ENCODE results near the gene RASSF1. TPM values are rescaled to one million over a fixed set of nuclear protein-coding genes. Genes with fewer than 3 reads are reported as not detected.

The RASSF1 gene
- total RNA-seq, 1 experiment from 2014 or later: 15.9 TPM

GRCh38 chr3:50294089-50294488 is 46.5 kb downstream of the RASSF1 start:
- intact Hi-C loops (cut with micrococcal nuclease; ENCODE audit: unreplicated experiment): no loop called here
- no peaks in the 10 kb centered on the region for H3K9me3 ChIP-seq (ENCODE audit: insufficient read depth, low read depth)
- no peaks in the 10 kb centered on the region for H3F3A ChIP-seq (ENCODE audit: insufficient read depth, low read depth)
- H3K79me2 ChIP-seq (ENCODE audit: low read depth): peaks cover 35% of the 10 kb centered on the region
- H3K4me1 ChIP-seq (replicated peaks; ENCODE audit: insufficient read depth): peaks cover 20% of the 10 kb centered on the region
- H3K27me3 ChIP-seq (ENCODE audit: insufficient read depth, low read depth): no peaks in the 10 kb centered on the region
- H3K27ac ChIP-seq: no peak overlapping the region
- CTCF ChIA-PET: no interaction called here
- BruUV-seq (replicated peaks): no TSS peak
- no peaks in the 10 kb centered on the region for H3K9me2 ChIP-seq (ENCODE audit: insufficient read depth)
- H3K36me3 ChIP-seq (ENCODE audit: low read depth): no peaks in the 10 kb centered on the region
- DNase-seq: no peak
- POLR2A ChIA-PET (ENCODE audit: unreplicated experiment): no interaction called here
- H3K4me2 ChIP-seq: no peak overlapping the region
- TF ChIP-seq EZH2 (IDR thresholded peaks at IDR 0.05; ENCODE audit: low read depth) (no peak), CTCF (conservative IDR thresholded peaks at IDR 0.05) (no peak)
- no peak overlapping the region for H2AFZ ChIP-seq
- H3K4me3 ChIP-seq: no peak overlapping the region
- no peaks in the 10 kb centered on the region for H4K20me1 ChIP-seq (ENCODE audit: insufficient read depth)

GRCh38 chr3:50293079-50293801 is 47.4 kb downstream of the RASSF1 start:
- CTCF ChIA-PET: no interaction called here
- no peaks in the 10 kb centered on the region for H3K9me3 ChIP-seq (ENCODE audit: insufficient read depth, low read depth)
- H3K4me3 ChIP-seq: peak overlapping the region; percentile 79
- no peaks in the 10 kb centered on the region for H4K20me1 ChIP-seq (ENCODE audit: insufficient read depth)
- peak overlapping the region; percentile 47; the same call in 1 of the 2 replicates for H3K27ac ChIP-seq
- H3K27me3 ChIP-seq (ENCODE audit: insufficient read depth, low read depth): no peaks in the 10 kb centered on the region
- POLR2A ChIA-PET (ENCODE audit: unreplicated experiment): no interaction called here
- peak overlapping the region; percentile 77; the same call in 1 of the 2 replicates for H2AFZ ChIP-seq
- intact Hi-C loops (cut with micrococcal nuclease; ENCODE audit: unreplicated experiment): no loop called here
- H3K4me2 ChIP-seq: peak overlapping the region; percentile 88
- H3K79me2 ChIP-seq (ENCODE audit: low read depth): peaks cover 28% of the 10 kb centered on the region
- peaks cover 16% of the 10 kb centered on the region for H3K4me1 ChIP-seq (replicated peaks; ENCODE audit: insufficient read depth)
- no peak for DNase-seq
- no peaks in the 10 kb centered on the region for H3K9me2 ChIP-seq (ENCODE audit: insufficient read depth)
- H3K36me3 ChIP-seq (ENCODE audit: low read depth): no peaks in the 10 kb centered on the region
- H3F3A ChIP-seq (ENCODE audit: insufficient read depth, low read depth): no peaks in the 10 kb centered on the region
- BruUV-seq (replicated peaks): no TSS peak
- TF ChIP-seq CTCF (conservative IDR thresholded peaks at IDR 0.05) (no peak), EZH2 (IDR thresholded peaks at IDR 0.05; ENCODE audit: low read depth) (no peak)

- ChIA-PET CTCF (interaction anchor here (0.6 to 0.9 kb wide), 2 partner anchors 28 to 29 kb away, joined by 3 to 10 read pairs; no protein-coding TSS in a partner anchor), POLR2A (ENCODE audit: unreplicated experiment) (interaction anchor here (0.5 to 1.2 kb wide), 4 partner anchors 24 to 57 kb away, joined by 5 to 9 read pairs (median 8); partner anchors contain the start of gene GNAI2)
- H3K27ac ChIP-seq: peak within 1 kb of the TSS; percentile 74
- TSS peak; percentile 93 for BruUV-seq (replicated peaks)
- H3F3A ChIP-seq (ENCODE audit: insufficient read depth, low read depth): no peaks in the 10 kb centered on the region
- no peaks in the 10 kb centered on the region for H3K9me2 ChIP-seq (ENCODE audit: insufficient read depth)
- H3K4me1 ChIP-seq (replicated peaks; ENCODE audit: insufficient read depth): peaks cover 13% of the 10 kb centered on the region
- peak within 1 kb of the TSS; percentile 77 for H2AFZ ChIP-seq
- H3K79me2 ChIP-seq (ENCODE audit: low read depth): peaks cover 25% of the 10 kb centered on the region
- no peaks in the 10 kb centered on the region for H3K27me3 ChIP-seq (ENCODE audit: insufficient read depth, low read depth)
- intact Hi-C loops (cut with micrococcal nuclease; ENCODE audit: unreplicated experiment): loop anchor here (1.0 kb wide), 1 partner anchor 29 kb away; no protein-coding TSS in a partner anchor
- no peaks in the 10 kb centered on the region for H3K9me3 ChIP-seq (ENCODE audit: insufficient read depth, low read depth)
- no peaks in the 10 kb centered on the region for H4K20me1 ChIP-seq (ENCODE audit: insufficient read depth)
- TF ChIP-seq EZH2 (IDR thresholded peaks at IDR 0.05; ENCODE audit: low read depth): no peak
- no peak for TF ChIP-seq CTCF (conservative IDR thresholded peaks at IDR 0.05)
- peak within 1 kb of the TSS; percentile 88 for H3K4me2 ChIP-seq
- no peaks in the 10 kb centered on the region for H3K36me3 ChIP-seq (ENCODE audit: low read depth)
- peak; percentile 90 to 95 for DNase-seq
- peak within 1 kb of the TSS; percentile 79 for H3K4me3 ChIP-seq
These were observed 48.2 kb downstream of the RASSF1 start, which contains the start of gene IFRD2 for GRCh38 chr3:50292159-50293078. Gene IFRD2, minus strand, starts transcription at chr3:50292429. Its CDS starts 155 bp downstream, at chr3:50292274.

Measured in PC-9 (cell line).